HEK293T (cell line): ENCODE data around the gene PRR33.

ENCODE experiments used
- ARNT ChIP-seq: fragments of 450-650 bp; IDR thresholded peaks from 2 replicates; pipeline ENCODE4 v1.6.1; 2017; ENCODE audit warnings: mild to moderate bottlenecking
- BHLHE40 ChIP-seq: fragments of 450-650 bp; IDR thresholded peaks from 2 replicates; pipeline ENCODE4 v1.6.1; 2016; ENCODE audit warnings: mild to moderate bottlenecking, moderate library complexity, borderline replicate concordance
- ELF4 ChIP-seq: fragments of 450-650 bp; IDR thresholded peaks from 2 replicates; pipeline ENCODE4 v1.6.1; 2017; ENCODE audit warnings: antibody characterized with exemption
- FOXA1 ChIP-seq: fragments of 450-650 bp; IDR thresholded peaks from 2 replicates; pipeline ENCODE4 v1.6.1; 2016; ENCODE audit warnings: mild to moderate bottlenecking
- FOXK2 ChIP-seq: fragments of 450-650 bp; IDR thresholded peaks from 2 replicates; pipeline ENCODE4 v1.6.1; 2016; ENCODE audit warnings: mild to moderate bottlenecking
- FOXM1 ChIP-seq: fragments of 450-650 bp; IDR thresholded peaks from 2 replicates; pipeline ENCODE4 v1.6.1; 2017; ENCODE audit warnings: mild to moderate bottlenecking, borderline replicate concordance
- HDGF ChIP-seq: fragments of 450-650 bp; IDR thresholded peaks from 2 replicates; pipeline ENCODE4 v1.6.1; 2017; ENCODE audit warnings: antibody characterized with exemption, borderline replicate concordance
- LEF1 ChIP-seq: fragments of 450-650 bp; IDR thresholded peaks from 2 replicates; pipeline ENCODE4 v1.6.1; 2017; ENCODE audit warnings: mild to moderate bottlenecking, borderline replicate concordance
- NFRKB ChIP-seq: fragments of 450-650 bp; IDR thresholded peaks from 2 replicates; pipeline ENCODE4 v1.6.1; 2016; ENCODE audit warnings: mild to moderate bottlenecking, moderate library complexity
- SP1 ChIP-seq: fragments of 450-650 bp; IDR thresholded peaks from 2 replicates; pipeline ENCODE4 v1.6.1; 2017
- SUZ12 ChIP-seq: fragments of 450-650 bp; IDR thresholded peaks from 2 replicates; pipeline ENCODE4 v1.6.1; 2016; ENCODE audit warnings: mild to moderate bottlenecking

DNA sequence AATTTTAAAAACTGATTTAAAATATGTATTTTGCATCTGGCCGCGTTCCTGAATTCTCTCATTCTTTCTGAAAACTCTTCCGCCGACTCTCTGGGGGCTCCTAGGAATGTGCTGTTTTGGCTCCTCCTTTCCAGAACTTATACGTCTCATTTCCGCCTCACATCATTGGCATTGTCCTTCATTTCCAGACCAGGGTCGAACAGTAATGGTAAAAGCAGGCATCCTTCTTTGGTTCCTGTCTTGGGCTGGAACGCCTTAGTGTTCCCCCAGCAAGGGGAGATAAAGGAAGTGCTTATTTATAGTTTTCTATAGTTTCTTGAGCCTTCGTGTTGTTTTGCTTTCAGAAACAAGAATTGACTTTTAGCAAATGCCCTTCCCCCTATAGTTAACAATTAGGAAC is 16.9 kb upstream of the PRR33 start:
- TF ChIP-seq BHLHE40 (no peak), FOXA1 (no peak), ARNT (no peak), NFRKB (no peak), SP1 (no peak), HDGF (no peak), FOXK2 (no peak), ELF4 (no peak), FOXM1 (no peak), SUZ12 (no peak), LEF1 (no peak)
